ENCODE measurements around the gene CLEC9A. TPM values are rescaled to one million over a fixed set of nuclear protein-coding genes. Genes with fewer than 3 reads are reported as not detected.
"Not testable (repeated sequence)": the region's sequence is repeated elsewhere in the genome, so short reads cannot be mapped to it uniquely, and the experiment has no call there.

The CLEC9A gene
- total and polyA plus RNA-seq, 2 donors (not counting 1 experiment from before 2014, with no cell fraction given), result not detected

DNA sequence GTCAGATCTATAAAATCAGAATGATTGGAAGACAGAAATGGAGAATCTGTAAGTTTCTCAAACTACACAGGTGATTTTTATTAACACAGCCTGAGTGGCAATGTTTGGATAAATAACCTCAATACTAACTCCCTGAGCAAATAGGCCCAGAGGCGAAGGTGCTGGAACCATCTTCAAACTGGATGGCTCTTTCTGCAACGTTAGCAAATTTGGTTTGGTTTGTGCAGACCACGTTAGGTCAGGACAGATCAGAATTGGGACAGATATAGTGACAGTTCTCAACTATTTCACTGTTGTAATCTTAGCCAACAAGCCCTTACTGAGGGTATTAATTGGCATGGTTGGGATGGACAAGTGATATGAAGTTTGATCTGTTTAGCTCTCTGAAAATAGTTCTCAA lies 9.1 kb upstream of the CLEC9A start:
- Histone ChIP-seq H3K27me3 (ENCODE audit: control insufficient read depth, insufficient read depth, low read length) (no peaks in the 10 kb centered on the region), H3K36me3 (ENCODE audit: control insufficient read depth, insufficient read depth, low read length) (no peaks in the 10 kb centered on the region), H3K4me1 (ENCODE audit: control insufficient read depth, extremely low read depth, insufficient read depth, low read length) (no peaks in the 10 kb centered on the region), H3K4me2 (ENCODE audit: extremely low read depth, insufficient read depth, low read length) (no peak overlapping the region), H3K9ac (ENCODE audit: insufficient read depth, low read length) (no peak overlapping the region), H3K4me3 (replicated peaks in 1 of 4; ENCODE audit: control extremely low read depth in 1 of 4, insufficient read depth in 1 of 4, low read depth in 3 of 4, low read length in 4 of 4) (no peak overlapping the region), H3K79me2 (ENCODE audit: control insufficient read depth, insufficient read depth, low read length) (no peaks in the 10 kb centered on the region), H3K27ac (ENCODE audit: insufficient read depth, low read length) (no peak overlapping the region), H4K20me1 (ENCODE audit: control insufficient read depth, extremely low read depth, insufficient read depth, low read length) (no peaks in the 10 kb centered on the region), H2AFZ (ENCODE audit: low read length) (no peak overlapping the region), H3K9me3 (ENCODE audit: control insufficient read depth, insufficient read depth, low read depth, low read length) (no peaks in the 10 kb centered on the region)
- DNase-seq (ENCODE audit: low read depth in 2 of 2), result no peak
- TF ChIP-seq, protein P1, sequence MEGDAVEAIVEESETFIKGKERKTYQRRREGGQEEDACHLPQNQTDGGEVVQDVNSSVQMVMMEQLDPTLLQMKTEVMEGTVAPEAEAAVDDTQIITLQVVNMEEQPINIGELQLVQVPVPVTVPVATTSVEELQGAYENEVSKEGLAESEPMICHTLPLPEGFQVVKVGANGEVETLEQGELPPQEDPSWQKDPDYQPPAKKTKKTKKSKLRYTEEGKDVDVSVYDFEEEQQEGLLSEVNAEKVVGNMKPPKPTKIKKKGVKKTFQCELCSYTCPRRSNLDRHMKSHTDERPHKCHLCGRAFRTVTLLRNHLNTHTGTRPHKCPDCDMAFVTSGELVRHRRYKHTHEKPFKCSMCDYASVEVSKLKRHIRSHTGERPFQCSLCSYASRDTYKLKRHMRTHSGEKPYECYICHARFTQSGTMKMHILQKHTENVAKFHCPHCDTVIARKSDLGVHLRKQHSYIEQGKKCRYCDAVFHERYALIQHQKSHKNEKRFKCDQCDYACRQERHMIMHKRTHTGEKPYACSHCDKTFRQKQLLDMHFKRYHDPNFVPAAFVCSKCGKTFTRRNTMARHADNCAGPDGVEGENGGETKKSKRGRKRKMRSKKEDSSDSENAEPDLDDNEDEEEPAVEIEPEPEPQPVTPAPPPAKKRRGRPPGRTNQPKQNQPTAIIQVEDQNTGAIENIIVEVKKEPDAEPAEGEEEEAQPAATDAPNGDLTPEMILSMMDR (conservative IDR thresholded peaks at IDR 0.05 in 1 of 2, IDR thresholded peaks at IDR 0.05 in 1 of 2; ENCODE audit: low read depth in 1 of 2, low read length in 2 of 2), result no peak
- TF ChIP-seq EZH2 (IDR thresholded peaks at IDR 0.05; ENCODE audit: low read length, missing control alignments), result no peak

DNA sequence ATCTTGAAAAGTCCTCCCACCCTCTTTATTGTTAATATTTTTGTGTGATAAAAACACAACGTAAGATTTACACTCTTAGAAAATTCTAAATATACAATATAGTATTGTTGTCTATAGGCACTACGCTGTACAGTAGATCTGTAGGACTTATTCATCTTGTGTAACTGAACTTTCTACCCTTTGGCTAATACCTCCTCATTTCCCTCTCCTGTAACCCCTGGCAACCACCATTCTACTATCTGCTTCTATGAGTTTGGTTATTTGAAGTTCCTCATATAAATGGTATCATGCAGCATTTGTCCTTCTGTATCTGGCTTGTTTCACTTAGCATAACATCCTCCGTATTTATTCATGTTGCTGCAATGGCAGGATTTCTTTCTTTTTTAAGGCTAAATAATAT lies 5.2 kb upstream of the CLEC9A start:
- Histone ChIP-seq H3K4me1 (ENCODE audit: control insufficient read depth, extremely low read depth, insufficient read depth, low read length) (no peaks in the 10 kb centered on the region), H2AFZ (ENCODE audit: low read length) (no peak overlapping the region), H3K79me2 (ENCODE audit: control insufficient read depth, insufficient read depth, low read length) (no peaks in the 10 kb centered on the region), H4K20me1 (ENCODE audit: control insufficient read depth, extremely low read depth, insufficient read depth, low read length) (no peaks in the 10 kb centered on the region), H3K9ac (ENCODE audit: insufficient read depth, low read length) (no peak overlapping the region), H3K9me3 (ENCODE audit: control insufficient read depth, insufficient read depth, low read depth, low read length) (no peaks in the 10 kb centered on the region), H3K36me3 (ENCODE audit: control insufficient read depth, insufficient read depth, low read length) (no peaks in the 10 kb centered on the region), H3K27ac (ENCODE audit: insufficient read depth, low read length) (no peak overlapping the region), H3K4me3 (replicated peaks in 1 of 4; ENCODE audit: control extremely low read depth in 1 of 4, insufficient read depth in 1 of 4, low read depth in 3 of 4, low read length in 4 of 4) (no peak overlapping the region), H3K4me2 (ENCODE audit: extremely low read depth, insufficient read depth, low read length) (no peak overlapping the region), H3K27me3 (ENCODE audit: control insufficient read depth, insufficient read depth, low read length) (no peaks in the 10 kb centered on the region)
- DNase-seq (ENCODE audit: low read depth in 2 of 2), result no peak
- TF ChIP-seq, protein P1 (conservative IDR thresholded peaks at IDR 0.05 in 1 of 2, IDR thresholded peaks at IDR 0.05 in 1 of 2; ENCODE audit: low read depth in 1 of 2, low read length in 2 of 2), result no peak
- no peak for TF ChIP-seq EZH2 (IDR thresholded peaks at IDR 0.05; ENCODE audit: low read length, missing control alignments)

DNA sequence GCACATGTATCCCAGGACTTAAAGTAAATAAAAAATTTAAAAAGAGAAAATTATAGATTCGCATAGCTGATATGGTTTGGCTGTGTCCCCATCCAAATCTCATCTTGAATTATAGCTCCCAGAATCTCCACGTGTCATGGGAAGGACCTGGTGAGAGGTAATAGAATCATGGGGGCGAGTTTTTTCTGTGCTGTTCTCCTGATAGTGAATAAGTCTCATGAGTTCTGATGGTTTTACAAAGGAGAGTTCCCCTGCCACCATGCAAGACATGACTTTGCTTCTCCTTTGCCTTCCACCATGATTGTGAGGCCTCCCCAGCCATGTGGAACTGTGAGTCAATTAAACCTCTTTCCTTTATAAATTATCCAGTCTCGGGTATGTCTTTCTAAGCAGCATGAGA lies 3.8 kb upstream of the CLEC9A start:
- not testable (repeated sequence) for H4K20me1 ChIP-seq (ENCODE audit: control insufficient read depth, extremely low read depth, insufficient read depth, low read length); H3K9ac ChIP-seq (ENCODE audit: insufficient read depth, low read length); H3K4me2 ChIP-seq (ENCODE audit: extremely low read depth, insufficient read depth, low read length); H3K4me1 ChIP-seq (ENCODE audit: control insufficient read depth, extremely low read depth, insufficient read depth, low read length); H3K27me3 ChIP-seq (ENCODE audit: control insufficient read depth, insufficient read depth, low read length); H3K79me2 ChIP-seq (ENCODE audit: control insufficient read depth, insufficient read depth, low read length); H3K9me3 ChIP-seq (ENCODE audit: control insufficient read depth, insufficient read depth, low read depth, low read length); H3K27ac ChIP-seq (ENCODE audit: insufficient read depth, low read length); H3K4me3 ChIP-seq (replicated peaks in 1 of 4; ENCODE audit: control extremely low read depth in 1 of 4, insufficient read depth in 1 of 4, low read depth in 3 of 4, low read length in 4 of 4); DNase-seq (ENCODE audit: low read depth in 2 of 2); H2AFZ ChIP-seq (ENCODE audit: low read length); H3K36me3 ChIP-seq (ENCODE audit: control insufficient read depth, insufficient read depth, low read length)
